WTC11 (cell line): Measurements from ENCODE around the gene SOWAHA. TPM values are rescaled to one million over a fixed set of nuclear protein-coding genes. Genes with fewer than 3 reads are reported as not detected.
A peak's percentile ranks its signal among the peaks of the same experiment; 100 is the strongest.

ENCODE experiments used
- ATAC-seq: fragments of 200-7000 bp; cut with Tn5 transposase; 2 replicates; pipeline ENCODE4 v1.10.0; 2021; ENCODE audit warnings: mild to moderate bottlenecking, moderate library complexity
- CTCF ChIA-PET: fragments of 300-600 bp; sonication (Branson Sonifier 250); formaldehyde crosslinking; loops from one replicate; lab custom pipeline; 2021; ENCODE audit warnings: antibody characterized with exemption; lab: Charles Lee
- POLR2A ChIA-PET: fragments of 350-600 bp; sonication (Branson Sonifier 250); formaldehyde crosslinking; loops from one replicate; lab custom pipeline; 2021; ENCODE audit warnings: antibody characterized with exemption; lab: Charles Lee
- DNase-seq: peaks from one replicate; pipeline ENCODE4 v3.0.0; 2021; ENCODE audit warnings: low spot score
- H3K27ac Mint-ChIP-seq: 2 replicates; pipeline ENCODE4 v1.8.0; 2021; ENCODE audit warnings: mixed read lengths
- H3K27me3 Mint-ChIP-seq: 2 replicates; pipeline ENCODE4 v1.8.0; 2021; ENCODE audit warnings: low read depth, mild to moderate bottlenecking, moderate library complexity, mixed read lengths
- H3K36me3 Mint-ChIP-seq: 2 replicates; pipeline ENCODE4 v1.8.0; 2021; ENCODE audit warnings: mixed read lengths
- H3K4me1 Mint-ChIP-seq: 2 replicates; pipeline ENCODE4 v1.8.0; 2022; ENCODE audit warnings: mixed read lengths
- H3K4me3 Mint-ChIP-seq: 2 replicates; pipeline ENCODE4 v1.8.0; 2021; ENCODE audit warnings: mild to moderate bottlenecking, moderate library complexity, mixed read lengths
- H3K9me3 Mint-ChIP-seq: 2 replicates; pipeline ENCODE4 v1.8.0; 2021; ENCODE audit warnings: mixed read lengths
- ATF6 ChIP-seq: sonication (generic); formaldehyde crosslinking; IDR thresholded peaks from 2 replicates; pipeline ENCODE4 v1.8.1; 2023; ENCODE audit warnings: mild to moderate bottlenecking, missing genetic modification reagents
- FOXJ3 ChIP-seq: sonication (generic); formaldehyde crosslinking; IDR thresholded peaks from 2 replicates; pipeline ENCODE4 v1.9.0; 2021; ENCODE audit warnings: missing genetic modification reagents, mild to moderate bottlenecking, borderline replicate concordance
- IRF1 ChIP-seq: sonication (generic); formaldehyde crosslinking; IDR thresholded peaks from 2 replicates; pipeline ENCODE4 v1.8.0; 2023; ENCODE audit warnings: missing genetic modification reagents
- KAT7 ChIP-seq: sonication (generic); formaldehyde crosslinking; IDR thresholded peaks from 2 replicates; pipeline ENCODE4 v1.8.1; 2023; ENCODE audit warnings: missing genetic modification reagents, mild to moderate bottlenecking, borderline replicate concordance
- MYBL2 ChIP-seq: sonication (generic); formaldehyde crosslinking; IDR thresholded peaks from 2 replicates; pipeline ENCODE4 v1.8.1; 2023; ENCODE audit warnings: mild to moderate bottlenecking, moderate library complexity, missing genetic modification reagents
- NFYB ChIP-seq: sonication (generic); formaldehyde crosslinking; conservative IDR thresholded peaks from 2 replicates; pipeline ENCODE4 v1.8.0; 2022; ENCODE audit warnings: low read depth, missing genetic modification reagents
- PREB ChIP-seq: sonication (generic); formaldehyde crosslinking; IDR thresholded peaks from 2 replicates; pipeline ENCODE4 v1.8.1; 2022; ENCODE audit warnings: mild to moderate bottlenecking, missing genetic modification reagents, moderate library complexity, borderline replicate concordance
- USF1 ChIP-seq: sonication (generic); formaldehyde crosslinking; IDR thresholded peaks from 2 replicates; pipeline ENCODE4 v1.8.0; 2022; ENCODE audit warnings: mild to moderate bottlenecking, missing genetic modification reagents
- USF2 ChIP-seq: sonication (generic); formaldehyde crosslinking; IDR thresholded peaks from 2 replicates; pipeline ENCODE4 v1.8.1; 2023; ENCODE audit warnings: mild to moderate bottlenecking, missing genetic modification reagents, moderate library complexity
- ZBTB43 ChIP-seq: sonication (generic); formaldehyde crosslinking; IDR thresholded peaks from 2 replicates; pipeline ENCODE4 v1.8.1; 2023; ENCODE audit warnings: mild to moderate bottlenecking, missing genetic modification reagents
- ZNF317 ChIP-seq: sonication (generic); formaldehyde crosslinking; IDR thresholded peaks from 2 replicates; pipeline ENCODE4 v1.8.1; 2023; ENCODE audit warnings: low read depth, mild to moderate bottlenecking, moderate library complexity, missing genetic modification reagents, borderline replicate concordance
- ZNF423 ChIP-seq: fragments of 250-450 bp; sonication (Bioruptor Pico); IDR thresholded peaks from 2 replicates; pipeline ENCODE4 v2.1.2; 2022; ENCODE audit warnings: mild to moderate bottlenecking, moderate library complexity
- ZNF425 ChIP-seq: fragments of 250-450 bp; sonication (Bioruptor Pico); conservative IDR thresholded peaks from 2 replicates; pipeline ENCODE4 v1.9.0; 2021; ENCODE audit warnings: mild to moderate bottlenecking
- total RNA-seq: library from RNA; stranded (reverse); gene quantifications from 3 replicates; pipeline ENCODE4 v1.2.3, GENCODE V29; 2021

Gene SOWAHA
- total RNA-seq, 1 experiment from 2014 or later, result 0.11 TPM

GRCh38 chr5:132814503-132815294 is 1.6 kb downstream of the SOWAHA start (continued):
- TF ChIP-seq ZNF425 (CRISPR knock-in tag) (no peak), FOXJ3 (CRISPR knock-in tag) (no peak), NFYB (CRISPR knock-in tag) (no peak), MYBL2 (CRISPR knock-in tag) (no peak), USF1 (CRISPR knock-in tag) (no peak; the same call in 1 of the 2 replicates), IRF1 (0 out of 2 replicates have a peak, but pooled peaks have one; percentile 40), KAT7 (CRISPR knock-in tag) (peak; percentile 47; the same call in 1 of the 2 replicates), ZBTB43 (CRISPR knock-in tag) (peak; percentile 18; the same call in 1 of the 2 replicates), ZNF423 (CRISPR knock-in tag) (no peak), USF2 (CRISPR knock-in tag) (no peak), PREB (CRISPR knock-in tag) (no peak)

- CTCF ChIA-PET, result interaction anchor here (0.8 to 3.1 kb wide), 6 partner anchors 10 to 68 kb away, joined by 5 to 26 read pairs (median 15); partner anchors contain the start of gene CCNI2
- DNase-seq (no peak), ATAC-seq (no peak)
- peaks cover 18% of the 10 kb centered on the region for H3K4me1 Mint-ChIP-seq
- POLR2A ChIA-PET, result no interaction called here
- no peaks in the 10 kb centered on the region for H3K36me3 Mint-ChIP-seq
- H3K27ac Mint-ChIP-seq, result no peak overlapping the region
- peak overlapping the region; percentile 45 for H3K4me3 Mint-ChIP-seq
- peaks cover 80% of the 10 kb centered on the region for H3K27me3 Mint-ChIP-seq
- no peaks in the 10 kb centered on the region for H3K9me3 Mint-ChIP-seq
- TF ChIP-seq IRF1, result no peak
- TF ChIP-seq ZBTB43 (CRISPR knock-in tag), result no peak
- no peak for TF ChIP-seq ZNF317
- no peak for TF ChIP-seq ATF6 (CRISPR knock-in tag)
Observed at GRCh38 chr5:132815454-132815853, 2.4 kb downstream of the SOWAHA start.
